Endodermal cell (in vitro differentiated cells): Measurements from ENCODE around the gene AXIN2. TPM values are rescaled to one million over a fixed set of nuclear protein-coding genes. Genes with fewer than 3 reads are reported as not detected.
A peak's percentile ranks its signal among the peaks of the same experiment; 100 is the strongest.

Experiments
- DNase-seq: peaks from one replicate; pipeline ENCODE4 v3.0.0-alpha.2; 2017
- H3K27ac ChIP-seq: 2 replicates; pipeline ENCODE4 v1.5.1; 2013; ENCODE audit warnings: mild to moderate bottlenecking, low read depth, low read length, moderate library complexity
- H3K27me3 ChIP-seq: 2 replicates; pipeline ENCODE4 v1.6.1; 2013; ENCODE audit warnings: mild to moderate bottlenecking, low read length, moderate library complexity; ENCODE audit not compliant: insufficient read depth, control insufficient read depth, poor library complexity, severe bottlenecking
- H3K36me3 ChIP-seq: 2 replicates; pipeline ENCODE4 v1.7.0; 2013; ENCODE audit warnings: mild to moderate bottlenecking, low read length, moderate library complexity; ENCODE audit not compliant: control insufficient read depth, insufficient read depth
- H3K4me1 ChIP-seq: one replicate; pipeline ENCODE4 v1.7.0; 2013; ENCODE audit warnings: low read length; ENCODE audit not compliant: control insufficient read depth, insufficient read depth
- H3K4me3 ChIP-seq: 2 replicates; pipeline ENCODE4 v1.5.1; 2013; ENCODE audit warnings: mild to moderate bottlenecking, low read length, moderate library complexity
- H3K9ac ChIP-seq: 2 replicates; pipeline ENCODE4 v1.6.1; 2013; ENCODE audit warnings: mild to moderate bottlenecking, low read length, moderate library complexity; ENCODE audit not compliant: poor library complexity, severe bottlenecking; ENCODE audit errors: extremely low read depth
- H3K9me3 ChIP-seq: 2 replicates; pipeline ENCODE4 v1.6.1; 2013; ENCODE audit warnings: mild to moderate bottlenecking, low read length, moderate library complexity; ENCODE audit not compliant: control insufficient read depth
- H3K27ac Mint-ChIP-seq: 2 replicates; pipeline ENCODE4 v1.8.0; 2020; ENCODE audit warnings: mixed read lengths
- H3K27me3 Mint-ChIP-seq: 2 replicates; pipeline ENCODE4 v1.8.0; 2021; ENCODE audit warnings: mild to moderate bottlenecking, mixed read lengths; ENCODE audit not compliant: insufficient read depth
- H3K36me3 Mint-ChIP-seq: 2 replicates; pipeline ENCODE4 v1.8.0; 2020; ENCODE audit warnings: low read depth, mixed read lengths
- H3K4me1 Mint-ChIP-seq: 2 replicates; pipeline ENCODE4 v1.8.0; 2020; ENCODE audit warnings: mixed read lengths
- H3K4me3 Mint-ChIP-seq: 2 replicates; pipeline ENCODE4 v1.8.0; 2020; ENCODE audit warnings: mild to moderate bottlenecking, moderate library complexity, mixed read lengths
- H3K9me3 Mint-ChIP-seq: 2 replicates; pipeline ENCODE4 v1.8.0; 2020; ENCODE audit warnings: mild to moderate bottlenecking, mixed read lengths
- WGBS, 2 experiments: methylation state at CpG; one replicate each; pipeline versions ENCODE4 v1.1.5 to v1.1.7; 2013; ENCODE audit warnings: missing lambda C conversion rate in 2 of 2, mixed read lengths in 1 of 2; ENCODE audit not compliant: insufficient coverage in 1 of 2, insufficient read length in 1 of 2; 5-methylcytosine and 5-hydroxymethylcytosine counted together
- total RNA-seq, 2 donors: library from RNA; stranded (reverse); fragmentation: NEBNext Ultra II Directional in 1 of 2; extraction: Animal tissue kit (Norgen Biotek cat#: 25700) in 1 of 2; gene quantifications; 2 replicates in 1 of 2; 3 replicates in 1 of 2; pipeline ENCODE4 v1.2.1, GENCODE V29; 2021
- TF ChIP-seq, protein P1 (sequence below): fragments of 200-600 bp; sonication (generic); conservative IDR thresholded peaks from 2 replicates; pipeline ENCODE4 v1.5.0; 2021; ENCODE audit warnings: antibody characterized with exemption, mild to moderate bottlenecking

Gene AXIN2
- total RNA-seq, 2 donors from 2014 or later, result 40.1 to 53.2 TPM

DNA sequence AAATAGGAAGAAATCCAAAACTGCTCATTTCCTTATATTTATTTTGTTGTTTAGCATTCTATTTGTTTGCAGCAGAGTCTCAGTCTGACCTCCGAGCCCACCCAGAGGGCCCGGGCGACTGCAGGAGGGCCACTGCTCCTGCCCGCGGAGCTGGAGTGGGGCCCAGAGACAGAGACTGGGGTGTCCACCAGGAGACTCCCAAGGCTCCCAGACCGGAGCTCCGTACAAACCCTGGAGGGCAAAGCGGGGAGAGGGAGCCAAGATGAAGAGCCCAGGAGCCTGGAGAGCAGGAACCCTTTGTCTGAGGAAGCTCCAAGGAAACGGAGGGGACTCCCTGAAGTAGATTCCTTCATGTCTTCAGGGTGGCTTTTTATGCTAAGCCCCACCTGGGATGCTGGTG, 57.9 kb downstream of the AXIN2 start:
- peaks cover 4% of the 10 kb centered on the region for H3K4me1 Mint-ChIP-seq
- Histone ChIP-seq H3K4me1 (no peaks in the 10 kb centered on the region), H3K36me3 (no peaks in the 10 kb centered on the region), H3K9me3 (no peaks in the 10 kb centered on the region), H3K9ac (no peak overlapping the region), H3K27me3 (no peaks in the 10 kb centered on the region), H3K4me3 (no peak overlapping the region), H3K27ac (no peak overlapping the region)
- H3K9me3 Mint-ChIP-seq, result peaks cover 16% of the 10 kb centered on the region
- no peak overlapping the region for H3K4me3 Mint-ChIP-seq
- peak; percentile 45 for DNase-seq
- no peaks in the 10 kb centered on the region for H3K36me3 Mint-ChIP-seq
- TF ChIP-seq, protein P1, sequence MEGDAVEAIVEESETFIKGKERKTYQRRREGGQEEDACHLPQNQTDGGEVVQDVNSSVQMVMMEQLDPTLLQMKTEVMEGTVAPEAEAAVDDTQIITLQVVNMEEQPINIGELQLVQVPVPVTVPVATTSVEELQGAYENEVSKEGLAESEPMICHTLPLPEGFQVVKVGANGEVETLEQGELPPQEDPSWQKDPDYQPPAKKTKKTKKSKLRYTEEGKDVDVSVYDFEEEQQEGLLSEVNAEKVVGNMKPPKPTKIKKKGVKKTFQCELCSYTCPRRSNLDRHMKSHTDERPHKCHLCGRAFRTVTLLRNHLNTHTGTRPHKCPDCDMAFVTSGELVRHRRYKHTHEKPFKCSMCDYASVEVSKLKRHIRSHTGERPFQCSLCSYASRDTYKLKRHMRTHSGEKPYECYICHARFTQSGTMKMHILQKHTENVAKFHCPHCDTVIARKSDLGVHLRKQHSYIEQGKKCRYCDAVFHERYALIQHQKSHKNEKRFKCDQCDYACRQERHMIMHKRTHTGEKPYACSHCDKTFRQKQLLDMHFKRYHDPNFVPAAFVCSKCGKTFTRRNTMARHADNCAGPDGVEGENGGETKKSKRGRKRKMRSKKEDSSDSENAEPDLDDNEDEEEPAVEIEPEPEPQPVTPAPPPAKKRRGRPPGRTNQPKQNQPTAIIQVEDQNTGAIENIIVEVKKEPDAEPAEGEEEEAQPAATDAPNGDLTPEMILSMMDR, result no peak
- WGBS, 2 experiments, result 94 to 95% methylated on average over 9 of the region's 9 CpGs
- peaks cover 1% of the 10 kb centered on the region for H3K27me3 Mint-ChIP-seq
- no peak overlapping the region for H3K27ac Mint-ChIP-seq

DNA sequence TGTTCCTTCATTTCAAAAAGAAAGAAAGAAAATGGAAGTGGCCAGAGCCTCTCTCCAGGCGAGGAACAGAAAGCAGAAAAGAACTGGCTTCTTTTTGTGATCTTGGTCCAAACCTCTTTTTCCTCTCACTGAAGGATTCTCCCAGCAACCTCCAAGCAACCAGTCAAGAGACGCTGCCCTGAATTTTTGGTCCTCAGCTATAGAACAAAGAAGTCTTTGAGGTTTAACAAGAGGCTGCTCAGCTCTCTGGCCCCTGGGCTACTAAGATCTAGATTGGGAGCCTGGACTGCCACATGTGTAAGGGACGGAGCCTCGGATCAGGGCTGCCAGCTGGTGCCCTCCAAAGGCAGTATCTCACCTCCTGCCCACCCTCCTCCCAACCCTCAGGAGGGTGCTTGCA, 62.6 kb downstream of the AXIN2 start:
- no peak overlapping the region for H3K4me3 Mint-ChIP-seq
- Histone ChIP-seq H3K36me3 (no peaks in the 10 kb centered on the region), H3K27me3 (no peaks in the 10 kb centered on the region), H3K9ac (no peak overlapping the region), H3K9me3 (no peaks in the 10 kb centered on the region), H3K27ac (peak overlapping the region; percentile 63), H3K4me1 (peaks cover 3% of the 10 kb centered on the region), H3K4me3 (no peak overlapping the region)
- H3K4me1 Mint-ChIP-seq, result peaks cover 20% of the 10 kb centered on the region
- H3K27me3 Mint-ChIP-seq, result no peaks in the 10 kb centered on the region
- WGBS, 2 experiments, result 77 to 87% methylated on average over 4 of the region's 4 CpGs
- no peaks in the 10 kb centered on the region for H3K36me3 Mint-ChIP-seq
- DNase-seq, result no peak
- no peaks in the 10 kb centered on the region for H3K9me3 Mint-ChIP-seq
- H3K27ac Mint-ChIP-seq, result no peak overlapping the region
- TF ChIP-seq, protein P1, result no peak

DNA sequence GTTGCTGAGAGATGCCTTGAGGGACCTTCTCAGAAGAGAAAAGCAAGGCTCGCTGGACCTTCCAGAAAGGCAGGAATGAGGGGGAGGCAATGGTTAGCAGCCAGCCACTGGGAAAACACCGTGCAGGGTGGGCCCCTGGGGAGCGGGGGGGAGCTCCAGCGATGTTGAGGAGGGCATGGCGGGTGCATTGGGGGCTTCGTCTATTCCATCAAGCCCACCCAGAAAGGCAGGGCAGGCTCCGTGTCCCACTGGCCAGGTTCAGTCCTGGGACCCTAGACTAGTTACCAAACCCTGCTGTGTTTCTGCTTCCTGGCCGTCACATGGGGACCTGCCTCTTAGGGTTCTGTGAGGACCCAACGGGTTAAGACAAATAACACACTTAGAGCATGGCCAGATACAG, 64.6 kb downstream of the AXIN2 start:
- Mint-ChIP-seq H3K27me3 (no peaks in the 10 kb centered on the region), H3K4me1 (peaks cover 26% of the 10 kb centered on the region), H3K36me3 (no peaks in the 10 kb centered on the region), H3K4me3 (no peak overlapping the region), H3K27ac (no peak overlapping the region), H3K9me3 (no peaks in the 10 kb centered on the region)
- Histone ChIP-seq H3K9me3 (no peaks in the 10 kb centered on the region), H3K27me3 (no peaks in the 10 kb centered on the region), H3K9ac (no peak overlapping the region), H3K36me3 (no peaks in the 10 kb centered on the region), H3K27ac (no peak overlapping the region), H3K4me3 (no peak overlapping the region), H3K4me1 (peaks cover 3% of the 10 kb centered on the region)
- TF ChIP-seq, protein P1, result no peak
- no peak for DNase-seq
- WGBS, 2 experiments, result 89 to 95% methylated on average over 3 to 9 of the region's 9 CpGs
